Skeletal muscle tissue (tissue), 4 donors: ENCODE data around the gene ODR4. TPM values are rescaled to one million over a fixed set of nuclear protein-coding genes. Genes with fewer than 3 reads are reported as not detected.
"Not testable (repeated sequence)": the region's sequence is repeated elsewhere in the genome, so short reads cannot be mapped to it uniquely, and the experiment has no call there.

ENCODE experiments used
- H3K27ac ChIP-seq: one replicate; pipeline ENCODE4 v1.7.0; 2013; ENCODE audit warnings: mild to moderate bottlenecking, low read depth, low read length, inconsistent platforms
- H3K27me3 ChIP-seq, 3 donors: one replicate each; pipeline ENCODE4 v1.7.0; 2013; ENCODE audit warnings: low read length in 3 of 3; ENCODE audit not compliant: control insufficient read depth in 3 of 3, insufficient read depth in 3 of 3
- H3K36me3 ChIP-seq, 3 donors: one replicate each; pipeline ENCODE4 v1.7.0; 2013; ENCODE audit warnings: low read length in 3 of 3; ENCODE audit not compliant: control insufficient read depth in 3 of 3, insufficient read depth in 3 of 3
- H3K4me1 ChIP-seq, 3 donors: one replicate each; pipeline ENCODE4 v1.7.0; 2013; ENCODE audit warnings: low read length in 3 of 3, mild to moderate bottlenecking in 3 of 3; ENCODE audit not compliant: control insufficient read depth in 3 of 3, insufficient read depth in 3 of 3
- H3K4me3 ChIP-seq, 3 donors: one replicate each; pipeline ENCODE4 v1.7.0; 2013; ENCODE audit warnings: low read length in 3 of 3
- H3K9ac ChIP-seq, 3 donors: one replicate each; pipeline ENCODE4 v1.7.0; 2013; ENCODE audit warnings: low read length in 3 of 3, mild to moderate bottlenecking in 3 of 3, moderate library complexity in 2 of 3, low read depth in 1 of 3
- H3K9me3 ChIP-seq, 3 donors: one replicate each; pipeline ENCODE4 v1.7.0; 2013; ENCODE audit warnings: low read length in 3 of 3; ENCODE audit not compliant: control insufficient read depth in 3 of 3
- total RNA-seq: library from RNA; depleted of rRNA; stranded (reverse); fragments of >200 nt; gene quantifications from one replicate; pipeline ENCODE4 v1.2.3, GENCODE V29; 2014
- donor health status: Osteomylitis.

The ODR4 gene
- total RNA-seq, result 55.3 TPM

DNA sequence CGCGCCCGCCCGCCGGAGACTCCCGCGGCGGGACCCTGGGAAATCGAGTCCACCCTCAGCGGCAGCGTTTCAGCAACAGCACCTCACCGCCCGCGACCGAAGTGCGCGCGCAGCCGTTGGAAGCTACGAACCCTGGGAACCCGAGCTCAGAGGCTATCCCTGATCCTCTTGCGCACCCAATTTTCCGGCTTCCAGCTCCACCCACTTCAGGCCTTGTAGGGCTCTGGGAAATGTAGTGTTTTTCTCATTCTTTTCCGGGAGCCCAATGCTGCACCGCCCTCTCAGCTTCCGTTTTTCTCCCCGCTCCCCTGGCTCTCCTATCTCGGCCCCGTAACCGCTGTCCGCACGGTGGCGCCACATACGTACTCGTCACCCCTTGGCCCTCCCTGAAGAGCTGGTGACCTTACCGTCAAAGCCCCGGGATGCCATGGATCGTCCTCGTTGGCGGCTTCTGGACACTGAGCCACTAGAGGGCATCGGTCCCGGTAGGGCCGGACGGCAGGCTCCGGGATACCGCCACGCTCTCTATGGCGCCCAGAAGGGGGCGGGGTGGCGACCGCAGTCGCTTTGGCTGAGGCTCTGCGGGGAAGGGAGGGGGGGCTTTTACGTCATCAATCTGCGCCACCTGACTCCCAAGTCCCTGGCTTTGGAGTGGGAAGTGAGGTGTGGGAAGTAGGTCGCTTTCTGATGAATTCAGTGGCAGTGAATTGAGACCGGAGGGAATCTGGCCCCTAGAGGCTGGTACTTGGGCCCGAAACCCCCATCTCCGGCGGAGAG is at the start of gene ODR4, which contains the start of gene TPR:
TSS of gene ODR4 (plus strand) at position 687 of the 777 bp plus-strand sequence. CDS start 3,948 bp downstream, outside the sequence.
TSS of gene TPR (minus strand) at position 102 of the 777 bp plus-strand sequence. CDS start 225 bp downstream, outside the sequence.
- Histone ChIP-seq H3K4me3 (peak within 1 kb of the TSS; percentile 95 to 99 (median 97)), H3K4me1 (peaks cover 5 to 17% (median 7%) of the 10 kb centered on the region in 3 donors), H3K9me3 (no peaks in the 10 kb centered on the region), H3K27me3 (no peaks in the 10 kb centered on the region), H3K27ac (peak within 1 kb of the TSS; percentile 97), H3K9ac (peak within 1 kb of the TSS; percentile 92 to 98 (median 98)), H3K36me3 (peaks cover 2 to 23% (median 12%) of the 10 kb centered on the region in 3 donors)

DNA sequence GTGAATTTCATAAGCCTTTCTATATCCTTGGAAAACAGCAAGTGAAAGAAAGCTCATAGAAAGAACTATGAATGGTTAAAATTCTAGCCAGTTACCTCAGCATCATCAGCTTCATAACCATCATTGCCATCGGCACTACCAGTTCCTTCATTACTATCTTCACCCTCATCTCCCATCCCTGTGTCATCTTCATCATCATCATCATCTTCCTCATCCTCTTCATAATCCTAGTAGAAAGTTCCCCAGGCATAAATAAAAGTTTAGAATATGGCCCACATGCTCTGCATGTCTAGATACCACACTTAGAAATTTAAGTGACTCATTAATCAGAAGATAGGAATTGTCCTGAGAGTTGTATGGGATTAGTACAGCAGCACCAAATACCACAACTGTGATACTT is 49.6 kb upstream of the ODR4 start:
- H3K27me3 ChIP-seq, result no peaks in the 10 kb centered on the region
- H3K36me3 ChIP-seq, result peaks cover 22 to 63% (median 56%) of the 10 kb centered on the region in 3 donors
- H3K9me3 ChIP-seq, result no peaks in the 10 kb centered on the region
- H3K4me1 ChIP-seq, result no peaks in the 10 kb centered on the region
- no peak overlapping the region for H3K27ac ChIP-seq
- no peak overlapping the region for H3K9ac ChIP-seq
- no peak overlapping the region for H3K4me3 ChIP-seq

DNA sequence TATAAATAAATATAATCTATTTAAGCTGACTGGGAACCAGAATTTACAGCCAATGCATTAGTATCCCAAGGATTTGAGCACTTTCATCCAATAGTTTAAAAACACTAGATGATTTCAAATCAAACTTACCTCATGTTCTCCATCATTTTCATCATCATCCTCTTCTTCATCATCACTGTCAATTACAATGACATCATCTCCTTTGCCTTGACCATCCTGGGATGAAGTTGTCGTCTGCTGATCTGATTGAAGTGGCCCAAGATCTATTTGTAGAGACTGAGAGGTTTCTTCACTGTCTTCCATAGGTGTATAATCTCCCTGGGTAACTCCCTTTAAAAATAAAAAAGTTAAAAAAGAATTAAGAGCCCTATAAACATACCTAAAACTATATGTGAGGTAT is 48.3 kb upstream of the ODR4 start:
- peaks cover 24 to 63% (median 54%) of the 10 kb centered on the region in 3 donors for H3K36me3 ChIP-seq
- no peaks in the 10 kb centered on the region for H3K9me3 ChIP-seq
- no peaks in the 10 kb centered on the region for H3K4me1 ChIP-seq
- no peak overlapping the region for H3K4me3 ChIP-seq
- H3K9ac ChIP-seq, result no peak overlapping the region
- no peak overlapping the region for H3K27ac ChIP-seq
- H3K27me3 ChIP-seq, result no peaks in the 10 kb centered on the region

DNA sequence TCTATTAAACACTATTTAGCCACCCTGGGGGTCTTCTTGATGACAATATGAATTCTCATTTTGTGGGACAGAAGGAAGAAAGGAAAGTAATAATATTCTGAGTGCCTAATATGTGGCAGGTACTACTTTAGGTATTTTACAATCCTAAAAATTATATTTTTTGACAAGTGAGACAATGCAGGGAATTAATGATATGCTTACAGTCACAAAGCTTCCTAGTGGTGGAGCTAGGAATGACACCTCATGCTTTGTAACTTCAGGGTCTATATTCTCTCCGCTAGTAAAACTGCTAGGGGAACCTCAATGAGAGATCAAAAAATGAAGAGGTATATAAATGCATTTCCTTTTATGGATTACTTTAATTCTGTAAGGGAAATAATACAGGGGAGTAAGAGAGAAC is 44.9 kb upstream of the ODR4 start:
- no peak overlapping the region for H3K4me3 ChIP-seq
- no peak overlapping the region for H3K27ac ChIP-seq
- H3K27me3 ChIP-seq, result no peaks in the 10 kb centered on the region
- no peaks in the 10 kb centered on the region for H3K9me3 ChIP-seq
- H3K9ac ChIP-seq, result no peak overlapping the region
- peaks cover 33 to 71% (median 66%) of the 10 kb centered on the region in 3 donors for H3K36me3 ChIP-seq
- H3K4me1 ChIP-seq, result no peaks in the 10 kb centered on the region

DNA sequence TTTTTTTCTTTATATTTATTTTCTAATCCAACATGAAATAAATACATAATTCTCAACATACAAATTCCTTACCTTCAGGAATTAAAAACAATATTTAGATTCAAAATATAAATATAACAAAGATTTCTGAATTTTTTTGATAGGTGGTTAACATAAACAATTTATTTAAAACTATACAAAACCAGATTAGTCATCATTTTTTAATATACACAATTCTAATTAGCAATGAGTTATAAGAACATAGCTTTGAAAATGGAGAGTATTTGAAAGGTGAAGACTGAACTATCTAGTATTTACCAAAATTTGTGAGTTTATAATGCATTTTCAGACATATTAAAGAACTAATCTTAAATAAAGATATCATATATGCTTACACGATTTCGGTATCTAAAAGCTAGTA is 38.1 kb upstream of the ODR4 start:
- Histone ChIP-seq H3K36me3 (peaks cover 21 to 83% (median 80%) of the 10 kb centered on the region in 3 donors), H3K4me3 (no peak overlapping the region), H3K9me3 (no peaks in the 10 kb centered on the region), H3K27ac (no peak overlapping the region), H3K4me1 (no peaks in the 10 kb centered on the region), H3K27me3 (no peaks in the 10 kb centered on the region), H3K9ac (no peak overlapping the region)

DNA sequence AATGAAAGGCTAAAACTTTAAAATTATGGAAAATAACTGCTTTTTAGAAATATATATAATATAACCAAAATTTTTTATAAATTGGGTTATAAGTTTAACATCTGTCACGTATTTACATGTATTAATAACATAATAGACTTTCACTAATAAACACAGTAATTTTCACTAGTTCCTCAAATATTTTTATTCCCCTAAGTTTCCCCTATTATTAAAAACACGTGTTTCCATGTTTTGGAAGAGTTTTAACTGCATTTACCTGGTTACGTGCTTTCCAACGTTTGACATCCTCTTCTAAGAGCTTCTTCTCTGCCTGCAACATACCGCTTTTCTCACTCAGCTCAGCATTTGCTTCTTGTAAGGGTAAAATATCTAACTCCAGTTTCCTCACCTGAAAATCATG is 34.9 kb upstream of the ODR4 start:
- Histone ChIP-seq H3K4me1 (no peaks in the 10 kb centered on the region), H3K36me3 (peaks cover 12 to 84% (median 77%) of the 10 kb centered on the region in 3 donors), H3K27me3 (no peaks in the 10 kb centered on the region), H3K4me3 (no peak overlapping the region), H3K9me3 (no peaks in the 10 kb centered on the region), H3K27ac (no peak overlapping the region), H3K9ac (no peak overlapping the region)

DNA sequence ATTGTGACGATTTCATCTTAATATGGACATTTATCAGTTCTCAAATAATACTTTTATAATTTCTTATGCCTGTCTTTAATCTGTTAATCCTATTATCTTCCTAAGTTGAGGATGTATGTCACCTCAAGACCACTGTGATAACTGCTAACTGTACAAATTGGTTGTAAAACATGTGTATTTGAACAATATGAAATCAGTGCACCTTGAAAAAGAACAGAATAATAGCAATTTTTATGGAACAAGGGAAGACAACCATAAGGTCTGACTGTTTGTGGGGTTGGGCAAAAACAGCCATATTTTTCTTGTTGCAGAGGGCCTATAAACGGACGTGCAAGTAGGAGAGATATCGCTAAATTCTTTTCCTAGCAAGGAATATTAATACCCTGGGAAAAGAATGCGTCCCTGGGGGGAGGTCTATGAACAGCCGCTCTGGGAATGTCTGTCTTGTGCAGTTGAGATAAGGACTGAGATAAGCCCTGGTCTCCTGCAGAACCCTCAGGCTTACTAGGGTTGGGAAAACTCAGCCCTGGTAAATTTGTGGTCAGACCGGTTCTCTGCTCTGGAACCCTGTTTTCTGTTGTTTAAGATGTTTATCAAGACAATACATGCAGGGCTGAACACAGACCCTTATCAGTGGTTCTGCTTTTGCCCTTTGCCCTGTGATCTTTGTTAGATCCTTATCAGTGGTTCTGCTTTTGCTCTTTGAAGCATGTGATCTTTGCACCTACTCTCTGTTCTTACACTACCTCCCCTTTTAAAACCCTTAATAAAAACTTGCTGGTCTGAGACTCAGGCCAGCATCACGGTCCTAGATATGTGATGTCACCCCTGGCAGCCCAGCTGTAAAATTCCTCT is 27.6 kb upstream of the ODR4 start:
- H3K4me3 ChIP-seq, H3K27ac ChIP-seq, H3K9me3 ChIP-seq, H3K27me3 ChIP-seq, H3K9ac ChIP-seq, H3K4me1 ChIP-seq: not testable (repeated sequence)
- H3K36me3 ChIP-seq, result peaks cover 27 to 79% (median 68%) of the 10 kb centered on the region in 3 donors

DNA sequence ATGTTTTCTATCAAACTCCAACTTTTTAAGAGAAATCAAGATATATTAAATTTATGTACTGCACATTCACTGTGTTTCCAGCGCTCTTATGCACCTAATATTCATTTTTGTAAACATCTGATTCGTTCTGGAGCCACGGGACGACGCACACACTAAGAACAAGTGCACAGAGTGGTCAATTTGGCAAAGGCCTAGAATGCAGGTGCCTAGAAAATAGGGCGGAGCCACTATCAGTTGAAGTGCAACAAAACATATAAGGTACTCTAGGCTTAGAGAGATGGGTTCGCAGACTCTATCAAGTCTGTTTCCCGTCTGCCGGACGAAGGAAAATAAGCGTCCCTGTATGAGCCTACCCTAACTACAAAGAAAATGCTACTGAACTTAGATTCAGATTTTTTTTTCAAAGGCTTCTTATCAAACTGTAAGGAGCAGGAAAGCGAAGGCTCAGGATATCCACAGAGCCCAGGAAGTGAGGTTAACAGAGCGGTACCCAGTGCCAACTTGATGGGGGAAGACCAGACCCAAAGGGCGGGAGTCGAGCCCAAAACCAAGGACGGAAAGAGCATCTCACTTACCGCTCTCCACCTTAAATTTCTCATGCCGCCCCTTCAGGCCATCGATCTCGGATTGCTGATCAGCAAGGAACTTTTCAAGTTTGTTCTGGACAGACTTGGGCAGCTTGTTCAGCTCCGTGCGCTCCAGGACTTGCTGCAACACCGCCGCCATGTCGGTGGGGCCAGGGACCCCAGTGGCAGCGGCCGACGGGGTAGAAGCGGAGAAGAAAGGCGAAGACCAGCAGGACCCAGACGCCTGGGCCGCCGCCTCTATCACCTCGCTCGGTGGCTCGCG is 1.1 kb upstream of the ODR4 start:
- Histone ChIP-seq H3K4me1 (peaks cover 5 to 17% (median 7%) of the 10 kb centered on the region in 3 donors), H3K9ac (peak overlapping the region; percentile 92 to 98 (median 98)), H3K9me3 (no peaks in the 10 kb centered on the region)

DNA sequence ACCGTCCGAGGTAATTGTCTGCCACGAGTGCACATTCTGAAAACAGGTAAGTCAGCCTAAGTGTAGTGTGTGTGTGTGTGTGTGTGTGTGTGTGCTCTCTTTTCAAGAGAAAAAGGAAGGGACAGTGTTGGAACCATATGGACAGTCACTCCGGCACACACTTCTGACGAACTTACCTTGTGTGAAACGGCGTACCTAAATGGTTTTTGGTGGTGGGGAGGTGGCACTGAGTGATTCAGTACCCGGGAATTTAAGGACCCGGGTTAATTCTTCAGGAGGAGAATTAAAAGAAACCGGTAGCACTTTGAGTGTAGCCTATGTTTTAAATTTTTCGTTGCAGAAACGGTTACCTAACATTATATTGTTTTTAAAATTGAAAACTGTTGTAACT is 286 bp downstream of the ODR4 start:
- Histone ChIP-seq H3K36me3 (peaks cover 2 to 20% (median 12%) of the 10 kb centered on the region in 3 donors), H3K4me1 (peaks cover 5 to 17% (median 7%) of the 10 kb centered on the region in 3 donors), H3K27ac (peak overlapping the region; percentile 97), H3K27me3 (no peaks in the 10 kb centered on the region), H3K9ac (peak overlapping the region; percentile 92 to 98 (median 98)), H3K4me3 (peak overlapping the region; percentile 95 to 99 (median 97)), H3K9me3 (no peaks in the 10 kb centered on the region)

More for the DNA sequence above, 1.1 kb upstream of the ODR4 start:
- Histone ChIP-seq H3K36me3 (peaks cover 2 to 26% (median 6%) of the 10 kb centered on the region in 3 donors), H3K27me3 (no peaks in the 10 kb centered on the region), H3K4me3 (peak overlapping the region; percentile 95 to 99 (median 97)), H3K27ac (peak overlapping the region; percentile 97)
